ENCODE measurements around the gene ANXA6.

ANXA6 gene

GRCh38 chr5:151097820-151098767 is 59.5 kb downstream of the ANXA6 start:
- DNase-seq, result no peak

- no peak for DNase-seq
Measured at GRCh38 chr5:151097061-151097460, 60.5 kb downstream of the ANXA6 start.

DNA sequence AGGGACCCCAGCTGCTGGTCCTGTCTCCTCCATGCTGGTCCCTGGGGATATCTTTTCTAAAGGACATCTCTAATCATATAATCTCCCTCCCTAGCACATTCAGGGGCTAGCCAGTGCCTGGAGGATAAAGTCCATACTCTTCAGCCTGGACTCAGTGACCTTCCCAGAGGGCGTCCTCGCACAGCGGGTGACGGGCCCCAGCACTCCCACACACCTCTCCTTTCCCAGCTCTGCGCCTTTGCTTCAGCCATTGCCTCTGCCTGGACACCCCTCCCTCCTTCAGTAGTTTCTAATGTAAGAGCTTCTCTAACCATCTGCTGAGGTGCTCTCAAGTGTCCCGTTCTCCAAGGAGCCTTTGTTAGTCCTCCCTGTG is 61.6 kb downstream of the ANXA6 start:
- DNase-seq, result no peak

DNA sequence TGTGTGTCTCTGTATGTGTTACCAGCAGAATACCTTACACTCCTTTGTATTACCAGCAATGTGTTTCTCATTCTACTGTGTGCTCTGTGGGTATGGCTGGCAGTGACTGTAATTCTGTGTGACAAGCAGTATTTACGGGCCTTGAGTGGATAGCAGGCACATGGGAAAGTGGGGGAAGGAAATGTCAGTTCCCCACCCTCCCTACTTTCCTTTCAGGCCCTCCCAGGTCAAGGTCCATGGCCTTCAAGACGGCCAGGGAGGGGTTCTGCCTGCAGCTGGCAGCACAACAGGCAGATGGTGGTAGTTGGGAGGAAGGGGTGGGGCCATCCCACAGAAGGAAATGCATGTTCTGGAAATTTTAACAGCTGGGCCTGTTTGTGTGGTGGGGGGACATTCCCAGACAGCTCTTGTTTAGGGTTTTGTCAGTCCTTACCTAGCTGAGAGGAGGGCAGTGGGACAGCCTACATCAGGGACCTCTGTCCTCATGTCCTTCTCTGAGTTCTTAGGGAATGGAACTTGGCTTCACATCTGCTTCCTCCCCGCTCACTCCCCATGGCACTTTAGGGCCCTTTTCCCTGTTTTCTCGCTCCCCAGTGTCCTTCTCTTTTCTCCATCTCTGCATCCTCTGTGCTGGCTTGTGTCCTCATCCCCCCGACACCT is 62.1 kb downstream of the ANXA6 start:
- DNase-seq, result no peak

GRCh38 chr5:151094852-151095245 is 62.7 kb downstream of the ANXA6 start:
- no peak for DNase-seq

GRCh38 chr5:151094030-151094851 is 63.3 kb downstream of the ANXA6 start:
- no peak for DNase-seq

GRCh38 chr5:151093476-151093889 is 64.1 kb downstream of the ANXA6 start:
- DNase-seq, result no peak

GRCh38 chr5:151092762-151093161 is 64.8 kb downstream of the ANXA6 start:
- DNase-seq, result no peak

GRCh38 chr5:151089726-151090125 is 67.9 kb downstream of the ANXA6 start:
- no peak for DNase-seq

GRCh38 chr5:151088986-151089385 is 68.6 kb downstream of the ANXA6 start:
- no peak for DNase-seq

GRCh38 chr5:151087486-151087885 is 70.1 kb downstream of the ANXA6 start:
- DNase-seq, result no peak

- DNase-seq, result no peak
Measured at GRCh38 chr5:151086905-151087360, 70.6 kb downstream of the ANXA6 start.

- DNase-seq, result no peak
Measured at GRCh38 chr5:151086192-151086869, 71.2 kb downstream of the ANXA6 start.

DNA sequence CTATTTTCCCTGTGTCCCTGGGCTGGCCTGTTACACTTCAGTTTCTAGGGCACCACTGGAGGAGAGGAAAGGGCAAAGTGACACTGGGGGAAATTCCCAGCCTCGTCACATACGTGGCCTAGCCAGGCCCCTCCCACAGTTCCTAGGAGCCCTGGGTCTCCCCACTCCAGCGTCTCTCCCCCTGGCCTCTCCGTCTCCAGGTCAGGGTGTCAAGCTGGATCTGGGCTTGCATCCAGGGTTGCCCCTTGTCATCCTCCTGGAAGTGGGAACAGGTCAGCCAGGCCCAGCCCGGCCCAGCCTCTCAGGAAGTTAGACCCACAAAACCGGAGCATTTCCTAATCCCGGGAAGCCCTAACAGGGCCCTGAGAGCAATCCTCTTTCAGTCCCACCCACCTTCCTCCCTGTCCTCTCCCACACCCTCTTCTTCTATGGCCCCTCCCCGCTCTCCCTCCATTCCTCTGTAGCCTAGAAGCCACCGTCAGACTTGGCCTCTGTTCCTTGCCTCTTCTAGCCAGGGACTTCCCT is 72.0 kb downstream of the ANXA6 start:
- no peak for DNase-seq

DNA sequence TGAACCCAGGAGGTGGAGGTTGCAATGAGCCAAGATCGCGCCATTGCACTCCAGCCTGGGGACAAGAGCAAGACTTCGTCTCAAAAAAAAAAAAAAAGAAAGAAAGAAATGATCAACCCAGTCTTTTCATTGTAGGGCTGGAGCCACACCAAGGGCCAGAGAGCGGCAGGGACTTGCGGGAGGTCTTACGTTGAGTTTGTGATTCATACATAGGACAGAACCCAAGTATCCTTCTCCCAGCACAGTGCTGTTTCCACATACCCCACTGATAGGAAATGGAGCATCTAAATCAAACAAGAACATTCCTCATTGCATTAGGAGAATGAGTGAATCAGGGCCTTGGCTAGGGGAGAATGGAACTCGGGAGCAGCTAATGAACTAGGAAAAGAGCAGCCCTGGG is 73.2 kb downstream of the ANXA6 start:
- DNase-seq, result no peak

DNA sequence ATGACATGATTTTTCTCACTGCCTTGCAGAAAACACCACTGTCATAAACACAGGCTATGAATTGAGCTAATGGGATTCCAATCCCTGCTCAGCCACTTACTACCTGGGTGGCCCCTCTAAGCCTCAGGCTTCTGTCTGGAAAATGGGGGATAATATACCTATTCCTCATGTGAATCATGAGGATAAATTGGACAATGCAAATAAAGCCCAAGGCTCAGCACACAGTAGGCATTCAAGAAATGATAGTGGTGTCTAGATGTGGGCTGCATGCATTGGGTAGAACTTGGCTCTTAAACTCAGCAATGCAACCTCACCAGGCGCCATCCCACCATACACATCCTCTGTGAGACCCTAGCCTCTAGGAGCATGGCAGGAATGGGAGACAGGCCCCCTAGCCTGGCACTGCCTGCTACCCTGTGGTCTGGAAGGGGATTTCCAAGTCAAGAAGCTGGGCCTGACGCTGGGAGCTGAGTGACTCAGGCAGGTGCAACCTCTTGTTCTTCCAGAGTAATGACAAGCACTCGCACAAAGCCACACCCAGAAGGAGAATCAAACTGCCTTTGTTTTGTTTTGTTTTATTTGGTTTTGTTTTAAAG is 74.4 kb downstream of the ANXA6 start:
- no peak for DNase-seq

DNA sequence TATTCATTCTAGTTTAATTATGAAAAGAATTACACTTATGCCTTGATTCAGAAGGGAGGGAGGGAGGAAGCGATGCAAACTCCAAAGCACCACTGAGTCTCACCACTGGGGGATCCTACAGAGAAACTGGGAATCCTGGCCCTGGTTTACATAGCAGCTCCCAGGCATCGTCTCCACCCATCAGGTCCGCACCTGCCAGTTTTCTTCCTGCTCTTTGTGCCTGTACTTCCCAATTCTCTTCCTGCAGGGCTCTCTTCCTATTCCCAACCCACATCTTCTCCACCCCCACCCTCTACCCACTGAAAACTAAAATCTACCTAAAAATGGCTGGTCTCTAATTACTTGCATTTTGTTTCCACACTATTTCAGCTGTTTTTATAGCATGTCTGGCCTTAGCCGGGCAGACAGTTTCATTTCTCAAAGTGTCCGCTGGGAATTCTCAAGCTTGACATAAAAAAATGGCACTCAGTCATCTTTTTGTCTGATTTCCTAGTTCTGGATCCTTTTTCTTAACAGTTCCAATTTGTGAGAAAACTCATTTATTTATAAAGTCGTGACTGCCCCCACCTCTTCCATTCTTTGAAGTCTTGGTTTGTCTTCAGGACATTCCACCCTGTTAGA is 75.2 kb downstream of the ANXA6 start:
- DNase-seq, result no peak

- peak; percentile 12 for DNase-seq
Measured at GRCh38 chr5:151081431-151082281, 75.9 kb downstream of the ANXA6 start.

DNA sequence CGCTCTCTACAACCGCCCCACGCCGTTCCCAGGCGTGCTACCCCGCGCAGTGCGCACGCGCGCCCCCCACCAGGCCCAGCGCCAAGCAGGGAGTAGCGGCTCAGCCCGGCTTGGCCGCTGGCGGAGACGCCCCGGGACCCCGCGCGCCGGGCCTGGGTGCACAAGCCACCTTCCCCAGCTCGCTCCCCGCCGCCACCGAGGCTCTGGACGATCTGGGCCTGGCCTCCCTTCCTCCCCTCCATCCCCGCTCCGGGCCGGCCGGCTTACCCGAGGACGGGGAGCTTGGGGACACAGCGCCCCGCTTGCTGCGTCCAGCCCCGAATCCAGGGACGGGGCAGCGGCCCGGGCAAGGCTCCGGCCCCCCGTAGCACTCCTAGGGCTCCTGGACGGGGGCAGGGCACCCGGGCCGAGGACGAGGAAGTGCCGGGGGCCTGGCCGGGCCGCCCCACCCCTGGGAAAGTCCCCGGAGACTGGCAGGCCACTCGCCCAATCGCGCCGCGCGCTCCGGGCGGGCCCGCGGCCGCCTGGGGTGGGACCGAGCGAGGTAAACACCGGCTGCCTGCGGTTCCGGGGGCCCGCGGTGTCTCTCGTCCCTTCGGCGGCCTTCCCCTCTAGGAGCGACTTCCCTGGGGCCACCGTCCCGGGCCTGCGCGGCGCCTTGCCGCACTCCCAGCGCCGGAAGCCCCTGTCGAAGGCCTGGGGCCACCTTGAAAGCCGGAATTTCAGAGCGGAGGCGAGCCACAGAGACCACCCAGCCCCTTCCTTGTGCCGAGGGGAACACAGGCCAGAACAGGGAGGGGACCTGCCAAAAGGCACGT is 76.8 kb downstream of the ANXA6 start, which contains the start of gene TNIP1:
Gene TNIP1 (minus strand): TSS at position 422 of the 818 bp plus-strand sequence. CDS start 15,939 bp downstream, outside the sequence.
- DNase-seq, result peak; percentile 54
